Measurements from ENCODE around the gene CACNA1E. TPM values are rescaled to one million over a fixed set of nuclear protein-coding genes. Genes with fewer than 3 reads are reported as not detected.

CACNA1E gene
- total RNA-seq, 4 donors from 2014 or later = 0.09 to 0.19 TPM; not detected in 2

- intact Hi-C loops (cut with DNase I) = no loop called here
- no peaks in the 10 kb centered on the region for H3K36me3 ChIP-seq
- peaks cover 0 to 8% (median 0%) of the 10 kb centered on the region in 4 donors for H3K27me3 ChIP-seq
- 63 to 93% methylated on average over 3 of the region's 3 CpGs for WGBS, 2 donors
- peaks cover 0 to 7% (median 7%) of the 10 kb centered on the region in 3 donors for H3K9me3 ChIP-seq
- no peak for TF ChIP-seq POLR2A (IDR thresholded peaks at IDR 0.05)
- no peak for TF ChIP-seq CTCF (IDR thresholded peaks at IDR 0.05)
- no peak for DNase-seq
- no peaks in the 10 kb centered on the region for H3K4me1 ChIP-seq
- H3K4me3 ChIP-seq = no peak overlapping the region
- H3K27ac ChIP-seq = no peak overlapping the region
Observed at GRCh38 chr1:181453541-181454201, 29.6 kb upstream of the CACNA1E start.

DNA sequence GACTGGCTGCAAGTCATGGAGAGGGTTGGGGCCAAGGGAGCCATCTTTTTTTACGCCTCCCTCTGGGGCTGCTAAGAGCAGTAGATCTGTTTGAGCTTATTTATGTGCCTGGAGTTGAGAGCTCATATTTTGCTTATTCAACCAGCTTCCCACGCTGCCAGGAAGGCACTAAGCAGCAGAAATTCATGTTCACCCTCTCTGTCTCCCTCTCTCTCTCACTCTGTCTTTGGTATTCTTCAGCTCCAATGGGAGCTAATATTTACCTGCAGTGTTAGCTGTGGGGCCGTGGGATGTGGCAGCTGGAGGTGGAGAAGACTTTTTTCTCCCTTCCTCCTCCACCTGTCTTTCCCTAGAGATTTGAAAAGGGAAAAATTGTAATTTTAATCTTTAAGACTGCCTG is 26.8 kb upstream of the CACNA1E start:
- H3K36me3 ChIP-seq = no peaks in the 10 kb centered on the region
- peaks cover 0 to 5% (median 0%) of the 10 kb centered on the region in 4 donors for H3K27me3 ChIP-seq
- no peak overlapping the region for H3K27ac ChIP-seq
- peaks cover 0 to 7% (median 7%) of the 10 kb centered on the region in 3 donors for H3K9me3 ChIP-seq
- intact Hi-C loops (cut with DNase I) = no loop called here
- no peak for DNase-seq
- 27 to 64% methylated on average over 2 to 3 of the region's 3 CpGs for WGBS, 2 donors
- H3K4me3 ChIP-seq = no peak overlapping the region
- no peaks in the 10 kb centered on the region for H3K4me1 ChIP-seq
- TF ChIP-seq POLR2A (IDR thresholded peaks at IDR 0.05) = no peak
- no peak for TF ChIP-seq CTCF (IDR thresholded peaks at IDR 0.05)

- intact Hi-C loops (cut with DNase I) = no loop called here
- Histone ChIP-seq H3K27me3 (peaks cover 0 to 5% (median 0%) of the 10 kb centered on the region in 4 donors), H3K9me3 (peaks cover 0 to 7% (median 7%) of the 10 kb centered on the region in 3 donors), H3K27ac (no peak overlapping the region), H3K4me1 (no peaks in the 10 kb centered on the region), H3K36me3 (no peaks in the 10 kb centered on the region), H3K4me3 (no peak overlapping the region)
- 70 to 72% methylated on average over 2 of the region's 2 CpGs for WGBS, 2 donors
- TF ChIP-seq CTCF (IDR thresholded peaks at IDR 0.05) = no peak
- TF ChIP-seq POLR2A (IDR thresholded peaks at IDR 0.05) = no peak
- DNase-seq = no peak
Observed at GRCh38 chr1:181458419-181458818, 24.9 kb upstream of the CACNA1E start.

GRCh38 chr1:181459067-181459466 is 24.2 kb upstream of the CACNA1E start:
- DNase-seq = no peak
- no peak overlapping the region for H3K4me3 ChIP-seq
- TF ChIP-seq POLR2A (IDR thresholded peaks at IDR 0.05) (no peak), CTCF (IDR thresholded peaks at IDR 0.05) (no peak)
- 50 to 53% methylated on average over 1 to 2 of the region's 2 CpGs for WGBS, 2 donors
- no peaks in the 10 kb centered on the region for H3K36me3 ChIP-seq
- H3K27ac ChIP-seq = no peak overlapping the region
- peaks cover 0 to 7% (median 7%) of the 10 kb centered on the region in 3 donors for H3K9me3 ChIP-seq
- H3K4me1 ChIP-seq = no peaks in the 10 kb centered on the region
- intact Hi-C loops (cut with DNase I) = no loop called here
- peaks cover 0 to 5% (median 0%) of the 10 kb centered on the region in 4 donors for H3K27me3 ChIP-seq

DNA sequence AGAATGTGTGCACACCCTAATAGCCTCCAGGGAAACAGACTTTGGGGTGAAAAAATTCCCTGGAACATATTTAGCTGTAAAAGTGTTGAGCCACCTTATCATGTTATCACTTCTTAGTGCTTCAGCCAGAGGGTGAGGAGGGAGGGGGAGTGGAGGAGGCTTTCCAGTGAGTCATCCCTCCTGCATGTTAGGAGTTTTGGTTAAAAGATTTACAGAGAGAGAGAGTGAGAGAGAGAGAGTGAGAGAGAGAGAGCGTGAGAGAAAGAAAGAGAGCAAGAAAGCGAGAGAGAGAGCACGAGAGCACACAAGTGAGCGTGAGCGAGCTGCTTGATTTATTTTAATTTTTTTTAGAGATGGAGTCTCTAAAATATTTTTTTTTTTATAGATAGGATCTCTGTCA is 13.5 kb upstream of the CACNA1E start:
- Histone ChIP-seq H3K27me3 (peaks cover 0 to 21% (median 0%) of the 10 kb centered on the region in 4 donors), H3K4me1 (no peaks in the 10 kb centered on the region), H3K36me3 (no peaks in the 10 kb centered on the region), H3K27ac (no peak overlapping the region), H3K4me3 (no peak overlapping the region), H3K9me3 (no peaks in the 10 kb centered on the region)
- intact Hi-C loops (cut with DNase I) = no loop called here
- TF ChIP-seq CTCF (IDR thresholded peaks at IDR 0.05) (no peak), POLR2A (IDR thresholded peaks at IDR 0.05) (no peak)
- WGBS, 2 donors = 29 to 33% methylated on average over 5 of the region's 5 CpGs
- DNase-seq = no peak
